Limb (tissue), 2 donors: ENCODE measurements around the gene TMEM129.
"Not testable (repeated sequence)": the region's sequence is repeated elsewhere in the genome, so short reads cannot be mapped to it uniquely, and the experiment has no call there.

ENCODE experiments used
- DNase-seq, 2 donors: peaks; one replicate each; pipeline ENCODE4 v3.0.0-alpha.2; 2016; ENCODE audit errors: extremely low spot score in 2 of 2

Gene TMEM129

GRCh38 chr4:1695913-1696312 lies 25.2 kb downstream of the TMEM129 start:
- peak; percentile 76 to 77 for DNase-seq

- DNase-seq: peak; percentile 66 to 76
Measured at GRCh38 chr4:1693131-1693896, 27.8 kb downstream of the TMEM129 start.

- DNase-seq: no peak
Measured at GRCh38 chr4:1691737-1692373, 29.3 kb downstream of the TMEM129 start.

GRCh38 chr4:1690698-1691097 lies 30.4 kb downstream of the TMEM129 start:
- no peak for DNase-seq

- DNase-seq: no peak
Measured at GRCh38 chr4:1686440-1687036, 34.6 kb downstream of the TMEM129 start.

- no peak for DNase-seq
Measured at GRCh38 chr4:1685235-1686150, 35.6 kb downstream of the TMEM129 start.

- no peak for DNase-seq
Measured at GRCh38 chr4:1684506-1685234, 36.5 kb downstream of the TMEM129 start.

- peak; percentile 79 to 96 for DNase-seq
Measured at GRCh38 chr4:1683736-1684505, 37.2 kb downstream of the TMEM129 start, which contains the start of gene FAM53A. FAM53A (minus strand) TSS chr4:1684313; CDS start chr4:1668741, 15,572 bp downstream.

- peak in 1 of 2 donors; percentile 26 for DNase-seq
Measured at GRCh38 chr4:1683261-1683735, 37.8 kb downstream of the TMEM129 start.

- DNase-seq: no peak
Measured at GRCh38 chr4:1682860-1683259, 38.3 kb downstream of the TMEM129 start.

GRCh38 chr4:1678244-1678643 lies 42.9 kb downstream of the TMEM129 start:
- no peak for DNase-seq

- no peak for DNase-seq
Measured at GRCh38 chr4:1676605-1677525, 44.3 kb downstream of the TMEM129 start.

GRCh38 chr4:1675802-1676137 lies 45.4 kb downstream of the TMEM129 start:
- no peak for DNase-seq

GRCh38 chr4:1675136-1675801 lies 45.9 kb downstream of the TMEM129 start:
- DNase-seq: no peak

GRCh38 chr4:1674682-1675081 lies 46.4 kb downstream of the TMEM129 start:
- DNase-seq: no peak

- no peak for DNase-seq
Measured at GRCh38 chr4:1673671-1674070, 47.5 kb downstream of the TMEM129 start.

- DNase-seq: not testable (repeated sequence)
Measured at GRCh38 chr4:1671011-1671410, 50.1 kb downstream of the TMEM129 start.

GRCh38 chr4:1670279-1670678 lies 50.8 kb downstream of the TMEM129 start:
- DNase-seq: no peak
